GM18867 (cell line): ENCODE measurements around the gene MAP2K2.

ENCODE experiments used
- ATAC-seq: cut with Tn5 transposase; IDR thresholded peaks from one replicate; pipeline ENCODE4 v1.9.1; 2021; ENCODE audit warnings: mild to moderate bottlenecking, moderate library complexity; ENCODE audit not compliant: unreplicated experiment

The MAP2K2 gene

DNA sequence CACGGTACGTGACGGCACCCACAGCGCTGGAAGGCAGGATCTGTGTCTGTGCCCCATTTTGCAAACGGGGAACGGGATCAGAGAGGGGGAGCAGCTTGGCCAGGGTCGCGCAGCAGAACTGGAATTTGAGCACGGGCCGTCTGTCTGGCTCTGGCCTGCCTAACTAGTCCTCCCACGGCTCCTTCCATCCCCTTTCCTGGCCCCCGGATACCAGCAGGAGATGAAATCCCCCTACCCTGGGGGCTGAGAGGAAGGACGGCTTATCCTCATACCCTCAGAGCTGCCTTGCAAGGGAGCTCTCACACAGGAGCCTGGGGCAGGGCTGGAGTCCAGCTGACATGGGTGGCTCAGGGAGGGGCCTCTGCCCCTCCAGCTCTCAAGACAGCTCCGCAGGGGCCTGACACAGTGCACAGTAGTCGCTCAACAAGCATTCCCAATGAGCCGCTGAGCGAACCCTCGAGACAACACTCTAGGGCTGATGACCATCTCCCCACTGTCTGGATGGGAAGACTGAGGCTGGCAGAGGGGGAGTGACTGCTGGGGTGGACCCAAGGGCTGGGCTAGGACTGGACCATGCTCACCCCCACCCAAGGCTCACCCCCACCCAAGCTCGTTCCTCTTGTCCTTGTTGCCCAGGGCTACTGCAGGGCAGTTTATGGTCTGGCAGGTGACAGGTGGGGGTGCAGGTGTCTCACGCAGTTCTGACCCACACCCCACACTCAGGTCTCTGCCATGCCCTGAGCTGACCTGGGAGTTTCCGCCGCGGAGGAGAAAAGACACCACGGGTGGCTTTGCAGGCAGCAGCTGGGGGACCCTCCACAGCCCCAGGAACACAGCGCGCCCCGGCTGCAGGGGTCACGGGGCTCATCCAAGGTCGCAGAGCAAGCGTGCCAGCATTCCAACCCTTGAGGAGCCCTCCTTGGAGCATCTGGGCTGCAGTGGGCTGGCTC is 61.2 kb downstream of the MAP2K2 start:
- no peak for ATAC-seq

DNA sequence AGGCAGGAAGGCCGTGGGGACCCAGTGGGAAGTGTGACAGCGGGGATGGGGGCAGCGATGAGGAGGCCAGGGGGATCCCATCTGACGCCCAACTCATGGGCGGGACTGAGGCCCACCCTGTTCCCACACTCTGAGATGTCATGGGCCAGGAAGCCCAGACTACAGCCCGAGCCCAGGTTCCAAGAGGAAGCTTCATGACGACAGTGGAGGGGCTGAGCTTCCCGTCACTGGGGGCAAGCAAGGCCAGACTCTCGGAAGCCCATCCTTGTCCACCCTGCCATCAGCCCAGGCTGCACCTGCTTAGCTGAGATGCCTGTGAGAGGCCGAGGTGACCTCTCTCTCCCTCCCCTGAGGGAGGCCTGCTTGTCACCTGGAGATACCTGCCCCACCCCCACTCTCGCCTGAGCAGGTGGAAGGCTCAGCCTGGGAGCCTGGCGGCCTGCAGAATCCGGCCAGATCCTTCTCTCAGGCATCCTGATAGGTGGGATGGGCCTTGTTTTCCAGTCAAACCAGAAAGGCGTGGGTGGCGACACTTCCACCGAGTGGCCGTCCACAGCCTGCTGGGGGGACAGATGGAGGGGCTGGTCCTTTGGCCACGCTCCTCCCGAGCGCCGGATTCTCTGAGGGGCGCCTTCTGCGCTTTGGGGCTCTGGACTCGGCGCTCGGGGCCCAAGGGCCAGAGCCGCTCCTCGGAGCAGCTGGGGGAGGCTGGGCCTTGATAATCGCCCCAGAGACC is 62.1 kb downstream of the MAP2K2 start:
- no peak for ATAC-seq

GRCh38 chr19:4061178-4061682 is 62.7 kb downstream of the MAP2K2 start:
- ATAC-seq, result no peak

DNA sequence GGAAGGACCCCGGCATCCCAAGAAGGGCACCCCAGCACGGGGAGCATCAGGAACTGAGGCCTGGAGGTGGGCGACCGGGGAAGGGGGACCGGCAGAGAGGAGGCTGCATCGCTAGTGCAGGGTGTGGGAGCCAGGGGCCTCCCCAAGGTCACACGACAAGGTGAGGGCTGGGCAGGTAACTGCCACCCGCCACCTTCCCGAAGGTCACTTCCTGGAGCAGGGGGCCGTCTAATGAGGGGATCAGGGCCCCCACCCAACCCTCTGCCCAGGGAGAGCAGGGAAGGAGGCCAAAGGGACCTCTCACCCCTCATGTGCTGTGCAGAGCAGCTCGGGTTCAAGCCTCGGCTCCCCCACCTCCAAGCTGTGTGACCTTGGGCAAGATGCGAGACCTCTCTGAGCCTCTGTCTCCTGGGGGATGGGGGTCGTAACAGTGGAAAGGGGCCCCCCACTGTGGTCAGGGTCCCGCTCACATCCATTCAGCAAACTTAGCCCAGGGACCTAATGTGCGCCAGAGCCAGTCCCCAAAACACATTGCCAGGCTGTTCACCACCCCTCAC is 63.2 kb downstream of the MAP2K2 start:
- ATAC-seq, result no peak

GRCh38 chr19:4059891-4060620 is 63.9 kb downstream of the MAP2K2 start:
- peak; percentile 27 for ATAC-seq

- ATAC-seq, result no peak
Measured at GRCh38 chr19:4059453-4059871, 64.5 kb downstream of the MAP2K2 start.

DNA sequence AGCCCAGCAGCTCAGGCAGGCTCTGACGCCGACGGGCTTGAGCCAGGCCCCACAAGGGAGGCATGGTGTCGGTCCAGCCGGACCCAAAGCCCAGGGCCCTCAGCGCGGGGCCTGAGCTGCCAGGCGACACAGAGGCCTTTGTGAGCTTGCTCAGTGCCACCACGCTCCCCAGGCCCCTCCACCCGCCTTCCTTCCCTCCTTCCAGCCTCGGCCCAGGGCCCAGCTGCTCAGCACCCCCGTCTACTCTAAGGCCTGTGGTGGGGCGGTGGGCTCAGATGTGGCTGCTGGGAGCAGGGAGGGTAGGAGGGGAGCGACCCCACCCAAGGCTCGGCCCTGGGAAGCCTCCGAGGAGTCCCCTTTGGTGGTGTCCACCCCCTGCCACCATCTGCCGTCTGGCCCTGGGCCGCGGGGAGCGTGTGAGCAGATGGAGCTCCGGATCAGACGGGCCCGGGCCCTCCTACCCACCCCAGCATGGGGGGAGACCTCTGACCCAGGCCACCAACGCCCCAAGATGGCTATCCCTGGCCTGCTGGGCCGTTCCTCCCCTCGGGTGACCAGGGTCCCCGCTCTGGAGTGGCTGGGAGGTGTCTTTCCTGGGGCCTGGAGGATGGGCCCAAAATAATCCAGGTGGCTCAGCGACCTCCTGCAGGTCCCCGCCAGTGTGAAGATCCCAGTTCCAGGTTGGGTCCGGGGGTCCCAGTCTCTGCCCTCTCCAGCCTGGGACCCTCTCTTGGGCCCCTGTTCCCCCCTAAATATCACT is 65.0 kb downstream of the MAP2K2 start:
- ATAC-seq, result no peak

- ATAC-seq, result no peak
Measured at GRCh38 chr19:4057931-4058692, 65.8 kb downstream of the MAP2K2 start.

GRCh38 chr19:4055209-4055552 is 68.7 kb downstream of the MAP2K2 start:
- ATAC-seq, result no peak

- no peak for ATAC-seq
Measured at GRCh38 chr19:4054441-4055208, 69.3 kb downstream of the MAP2K2 start.

DNA sequence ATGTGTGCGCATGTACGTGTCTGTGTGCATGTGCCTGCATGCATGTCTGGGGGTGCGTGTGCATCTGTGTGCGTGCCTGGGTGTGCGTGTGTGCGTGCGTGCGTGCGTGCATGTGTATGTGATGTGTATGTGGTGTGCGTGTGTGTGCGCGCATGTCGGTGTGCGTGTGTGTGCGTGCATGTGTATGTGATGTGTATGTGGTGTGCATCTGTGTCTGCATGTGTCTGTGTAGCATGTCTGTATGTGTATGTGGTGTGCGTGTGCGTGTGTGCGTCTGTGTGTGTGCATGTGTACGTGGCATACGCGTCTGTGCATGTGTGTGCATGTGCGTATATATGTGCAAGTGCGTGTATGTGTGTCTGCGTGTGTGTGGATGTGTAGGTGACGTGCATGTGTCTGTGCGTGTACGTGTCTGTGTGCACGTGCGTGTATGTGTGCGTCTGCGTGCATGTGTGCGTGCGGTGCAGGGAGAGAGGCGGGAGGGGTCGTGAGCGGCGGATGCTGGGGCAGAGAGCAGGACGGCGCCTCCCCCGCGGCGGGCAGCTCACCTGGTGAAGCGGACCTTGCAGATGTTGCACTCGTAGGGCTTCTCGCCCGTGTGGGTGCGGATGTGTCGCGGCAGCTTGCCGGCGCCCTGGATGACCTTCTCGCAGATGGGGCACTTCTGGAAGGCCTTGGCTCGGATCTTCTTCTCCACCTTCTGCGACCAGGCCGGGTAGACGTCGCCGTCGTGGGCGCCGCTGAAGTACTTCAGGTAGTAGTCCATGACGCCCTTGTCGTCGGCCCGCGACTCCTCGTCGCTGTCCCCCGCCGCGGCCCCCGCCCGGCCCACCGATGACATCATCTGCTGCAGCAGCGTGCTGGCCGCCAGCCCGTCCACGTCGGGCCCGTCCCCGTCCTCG is 70.2 kb downstream of the MAP2K2 start:
- ATAC-seq, result no peak

GRCh38 chr19:4052993-4053422 is 70.9 kb downstream of the MAP2K2 start:
- ATAC-seq, result no peak

DNA sequence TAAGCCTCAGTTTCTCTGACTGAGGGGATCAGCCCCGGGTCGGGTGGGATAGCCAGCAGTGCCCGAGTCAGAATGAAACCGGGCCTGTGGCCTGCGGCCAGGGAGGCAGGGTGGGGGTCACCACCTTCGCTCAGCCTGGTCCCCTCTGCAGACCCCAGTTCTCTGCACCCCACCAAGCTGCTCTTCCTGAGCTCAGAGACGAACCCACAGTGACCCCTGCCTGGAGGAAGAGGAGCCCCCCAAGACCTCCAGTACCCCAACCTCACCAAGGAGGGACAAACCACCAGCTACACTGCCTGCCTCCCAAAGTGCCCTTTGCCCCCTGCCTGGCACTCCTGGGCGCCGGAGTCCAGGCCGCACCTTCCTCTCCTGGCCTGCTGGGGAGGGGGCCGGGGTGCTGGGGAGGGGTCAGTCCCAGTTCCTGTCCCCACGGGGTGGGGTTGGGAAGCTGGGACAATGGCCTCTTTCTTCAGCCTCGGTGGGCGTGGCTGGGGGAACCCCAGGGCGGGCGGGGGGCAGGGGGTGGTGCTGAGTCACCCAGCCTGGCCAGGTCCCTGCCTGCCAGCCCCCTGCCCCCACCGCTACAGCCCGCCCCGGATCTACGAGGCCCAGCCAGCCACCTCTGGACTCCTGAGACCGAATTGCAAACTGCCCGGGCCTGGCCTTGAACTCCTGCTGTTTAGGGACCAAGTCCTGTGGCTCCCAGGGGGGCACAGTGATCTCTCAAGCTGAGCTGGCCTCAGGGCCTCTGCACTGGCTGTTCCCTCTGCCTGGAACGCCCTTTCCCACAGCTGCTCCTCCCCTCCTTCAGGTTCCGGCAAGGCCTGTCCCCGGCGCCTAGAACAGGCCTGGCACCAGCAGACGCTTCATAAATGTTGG is 71.6 kb downstream of the MAP2K2 start:
- ATAC-seq, result no peak

DNA sequence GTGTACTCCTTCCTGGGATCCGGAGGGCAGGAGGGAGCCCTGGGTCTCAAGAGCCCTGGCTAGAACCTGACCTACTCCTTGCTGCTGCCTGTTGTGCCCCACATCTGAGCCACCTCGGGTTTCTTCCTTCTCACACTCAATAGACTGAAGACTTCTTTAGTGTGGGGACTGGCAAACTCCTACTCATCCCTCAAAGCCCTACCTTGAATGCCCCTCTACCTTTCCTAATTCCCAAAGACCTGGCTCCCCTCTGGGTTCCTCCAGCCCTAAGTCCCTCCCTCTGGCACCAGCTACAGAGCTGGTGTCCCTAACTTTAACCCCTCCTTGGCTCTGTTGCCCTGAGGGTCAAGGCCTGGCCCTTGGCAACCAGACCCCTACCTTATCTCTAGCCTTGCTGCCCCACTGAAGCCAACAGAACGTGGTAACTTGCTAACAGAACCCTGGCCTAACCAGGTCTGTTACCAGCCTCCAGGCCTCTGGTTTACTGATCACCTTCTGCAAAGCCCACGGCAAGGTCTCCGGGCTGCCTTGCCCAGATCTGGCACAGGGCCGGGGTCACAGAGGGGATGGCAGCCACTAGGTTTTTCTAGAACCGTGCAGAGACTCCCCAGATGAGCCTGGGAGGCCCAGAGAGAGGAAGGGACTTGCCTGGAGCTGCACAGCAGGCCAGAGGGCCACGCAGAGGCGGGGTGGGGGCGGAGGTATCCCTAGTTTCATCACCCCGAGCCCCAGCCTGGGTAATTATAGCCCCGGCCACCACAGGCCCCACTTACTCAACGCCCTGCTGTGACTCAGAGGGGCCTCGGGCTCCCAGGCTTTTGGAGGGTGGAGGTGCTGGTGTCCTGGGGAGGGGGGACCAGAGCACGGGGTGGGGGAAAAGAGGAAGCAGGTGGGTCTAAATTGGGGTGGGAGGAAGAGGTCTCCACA is 72.5 kb downstream of the MAP2K2 start:
- no peak for ATAC-seq

- ATAC-seq, result no peak
Measured at GRCh38 chr19:4049432-4049831, 74.5 kb downstream of the MAP2K2 start.
